PC-3 (cell line): ENCODE results near the gene ADGRE1.

Experiments used
- CTCF ChIP-seq: fragments of 300-600 bp; sonication (generic); conservative IDR thresholded peaks from 2 replicates; pipeline ENCODE4 v1.5.1; 2017; ENCODE audit warnings: antibody characterized with exemption, low read depth, mild to moderate bottlenecking, low read length
- EZH2 ChIP-seq: fragments of 300-600 bp; sonication (generic); IDR thresholded peaks from one replicate; pipeline ENCODE4 v1.6.1; 2017; ENCODE audit warnings: antibody characterized with exemption, mild to moderate bottlenecking, low read length; ENCODE audit not compliant: unreplicated experiment
- EZH2phosphoT487 ChIP-seq: fragments of 300-600 bp; sonication (generic); IDR thresholded peaks from 2 replicates; pipeline ENCODE4 v1.6.1; 2018; ENCODE audit warnings: mild to moderate bottlenecking, antibody characterized with exemption, low read length, borderline replicate concordance

- TF ChIP-seq CTCF: no peak
- no peak for TF ChIP-seq EZH2phosphoT487
- TF ChIP-seq EZH2: no peak
Observed at GRCh38 chr19:6925386-6925785, 38.0 kb downstream of the ADGRE1 start.
